GM21786 (cell line): Measurements from ENCODE around the gene CNTNAP4.

Source experiments
- ATAC-seq: cut with Tn5 transposase; IDR thresholded peaks from one replicate; pipeline ENCODE4 v1.9.1; 2021; ENCODE audit not compliant: unreplicated experiment

Gene CNTNAP4

DNA sequence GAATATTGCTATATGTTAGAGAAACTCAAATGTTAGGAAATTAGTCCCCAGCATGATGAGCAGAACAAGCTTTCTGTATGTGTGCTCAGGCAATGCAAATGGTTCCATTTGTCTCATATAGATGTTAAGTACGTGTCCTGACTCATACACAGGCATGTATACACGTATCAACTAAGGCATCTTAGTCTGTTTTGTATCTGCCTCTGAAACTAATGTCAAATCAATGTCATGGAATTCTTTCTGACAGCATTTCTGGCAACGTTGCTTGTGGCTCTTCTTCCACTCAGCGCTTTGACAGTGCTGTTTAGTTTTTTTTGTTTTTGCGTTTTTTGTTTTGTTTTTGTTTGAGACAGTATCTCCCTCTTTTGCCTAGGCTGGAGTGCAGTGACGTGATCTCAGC, 111.9 kb downstream of the CNTNAP4 start:
- no peak for ATAC-seq

- ATAC-seq, result no peak
Measured at GRCh38 chr16:76390476-76390875, 113.3 kb downstream of the CNTNAP4 start.

DNA sequence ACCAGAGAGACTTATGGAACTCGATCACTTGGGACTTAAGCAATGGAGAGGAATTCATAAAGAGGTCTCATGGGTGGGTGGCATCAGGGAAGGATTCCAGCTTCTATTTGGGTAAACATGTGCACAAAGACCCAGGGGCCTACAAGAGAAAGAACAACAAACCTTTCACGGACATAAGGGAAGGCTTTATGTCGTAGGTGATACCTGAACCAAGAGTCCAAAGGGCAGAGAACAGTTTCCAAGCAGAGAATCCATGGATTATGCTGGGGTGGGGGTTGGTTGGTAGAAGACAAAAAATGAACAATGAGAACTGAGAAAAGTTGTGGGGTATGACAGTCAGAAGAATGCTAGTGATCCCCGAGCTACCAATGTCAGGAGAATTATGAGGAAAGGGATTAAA, 119.8 kb downstream of the CNTNAP4 start:
- no peak for ATAC-seq

DNA sequence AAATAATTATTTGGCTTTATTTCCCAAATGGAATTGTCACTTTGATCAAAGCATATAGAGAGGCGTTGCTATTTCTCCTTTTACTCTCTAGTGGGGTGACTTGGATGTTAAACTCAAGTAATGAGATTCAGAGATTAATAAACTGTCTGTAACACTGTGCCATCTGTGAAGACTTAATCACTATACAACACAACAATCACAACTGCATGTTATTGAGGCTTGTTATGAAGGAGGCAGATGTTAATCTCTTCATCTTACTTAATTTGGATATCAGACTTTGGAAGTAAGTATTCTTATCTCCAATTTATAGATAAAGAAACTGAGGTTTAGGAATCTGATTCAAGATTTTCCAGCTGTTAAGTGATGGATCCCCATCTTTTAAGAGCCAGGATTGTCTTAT, 132.5 kb downstream of the CNTNAP4 start:
- ATAC-seq, result no peak

- no peak for ATAC-seq
Measured at GRCh38 chr16:76421571-76421970, 144.4 kb downstream of the CNTNAP4 start.

DNA sequence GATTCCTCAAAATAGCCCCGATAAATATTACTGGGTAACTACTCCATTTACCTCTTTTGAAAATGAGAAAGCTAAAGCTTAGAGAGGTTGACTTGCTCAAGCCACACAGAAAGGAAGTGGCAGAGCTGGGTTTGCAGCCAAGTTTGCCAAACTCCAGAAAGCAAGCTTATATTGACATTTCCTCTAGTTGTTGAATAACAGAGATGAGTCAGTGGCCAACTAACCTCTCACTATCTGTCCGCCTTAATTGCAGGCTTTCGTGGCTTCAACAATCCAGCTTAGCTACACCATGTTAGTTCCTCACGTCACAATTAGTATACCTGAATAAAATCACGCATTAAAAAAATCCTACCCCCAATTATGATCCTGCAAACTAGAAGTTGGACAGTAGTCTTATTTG, 151.7 kb downstream of the CNTNAP4 start:
- no peak for ATAC-seq

- ATAC-seq, result no peak
Measured at GRCh38 chr16:76441391-76441790, 164.2 kb downstream of the CNTNAP4 start.

GRCh38 chr16:76441876-76442275, 164.7 kb downstream of the CNTNAP4 start:
- ATAC-seq, result no peak

DNA sequence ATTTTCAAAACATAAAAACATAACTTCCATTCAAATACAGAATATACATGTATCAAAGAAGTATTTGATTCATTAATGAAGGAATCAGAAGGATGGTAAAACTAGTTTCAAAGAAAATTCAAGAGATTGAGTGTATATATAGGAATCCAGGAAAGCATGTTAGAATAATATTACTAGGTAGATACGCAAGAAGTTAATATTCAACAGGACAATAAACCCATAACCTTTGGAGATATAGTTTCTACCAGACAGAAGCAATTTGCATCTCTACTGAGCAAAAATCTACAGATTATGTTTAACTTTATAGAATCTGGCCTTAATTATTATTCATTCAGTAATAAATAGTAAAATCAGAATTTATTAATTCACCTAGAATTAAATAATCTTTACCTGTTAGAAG, 166.8 kb downstream of the CNTNAP4 start:
- ATAC-seq, result no peak

DNA sequence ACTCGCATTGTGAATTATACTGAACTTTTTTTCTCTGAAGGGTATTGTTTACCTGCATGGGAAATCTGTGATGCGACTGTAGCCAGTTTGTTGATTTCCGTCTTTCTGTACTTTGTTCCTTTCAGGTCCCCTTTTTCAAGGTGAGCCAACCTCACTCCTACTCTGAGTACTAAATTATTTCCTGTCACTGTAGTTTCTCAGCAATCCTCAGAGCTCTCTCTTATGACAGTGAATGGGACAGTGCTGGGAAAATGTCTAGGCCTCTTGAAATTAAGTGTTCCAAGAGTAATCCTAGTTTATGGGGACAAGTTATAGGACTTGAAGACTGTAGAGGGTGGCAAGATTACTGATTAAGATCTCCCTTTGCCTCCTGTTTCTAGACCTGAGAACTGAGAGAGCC, 167.6 kb downstream of the CNTNAP4 start:
- ATAC-seq, result no peak

DNA sequence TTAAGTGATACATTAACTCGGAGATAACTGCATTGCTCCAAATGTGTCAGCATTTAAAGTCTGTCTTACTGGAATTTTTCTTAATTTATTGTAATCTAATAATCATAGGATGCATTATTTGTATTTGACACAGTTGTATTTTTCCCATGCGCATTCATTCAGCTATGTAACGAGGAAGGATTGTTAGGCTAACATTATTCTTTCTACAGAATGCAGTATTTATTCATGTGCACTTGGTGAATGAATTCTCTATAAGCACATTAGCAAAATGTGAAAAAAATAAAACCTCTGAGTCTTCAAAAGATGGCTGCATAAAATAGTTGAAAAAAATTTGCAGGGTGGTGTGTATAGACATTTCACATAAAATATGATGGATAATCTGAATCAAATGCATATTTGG, 168.6 kb downstream of the CNTNAP4 start:
- ATAC-seq, result no peak

- no peak for ATAC-seq
Measured at GRCh38 chr16:76446251-76446650, 169.1 kb downstream of the CNTNAP4 start.

DNA sequence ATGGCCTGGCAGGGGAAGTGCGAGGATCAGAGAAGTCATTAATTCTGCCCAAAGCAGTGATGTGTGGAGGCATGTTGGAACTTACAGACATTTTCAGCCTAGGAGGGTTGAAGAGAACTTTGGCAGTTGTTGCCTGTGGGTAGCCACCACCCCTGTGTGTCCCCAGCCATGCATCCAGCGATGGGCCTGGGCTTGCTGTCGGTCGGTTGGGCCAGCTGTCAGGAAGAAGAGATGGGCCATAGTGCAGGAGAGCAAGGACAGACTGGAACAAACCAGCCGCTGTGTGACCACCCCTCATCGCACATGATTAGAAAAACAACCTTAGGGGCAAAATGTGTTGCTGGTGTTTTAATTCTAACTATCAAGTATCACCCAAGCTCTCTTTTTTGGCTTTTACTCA, 173.7 kb downstream of the CNTNAP4 start:
- ATAC-seq, result no peak

DNA sequence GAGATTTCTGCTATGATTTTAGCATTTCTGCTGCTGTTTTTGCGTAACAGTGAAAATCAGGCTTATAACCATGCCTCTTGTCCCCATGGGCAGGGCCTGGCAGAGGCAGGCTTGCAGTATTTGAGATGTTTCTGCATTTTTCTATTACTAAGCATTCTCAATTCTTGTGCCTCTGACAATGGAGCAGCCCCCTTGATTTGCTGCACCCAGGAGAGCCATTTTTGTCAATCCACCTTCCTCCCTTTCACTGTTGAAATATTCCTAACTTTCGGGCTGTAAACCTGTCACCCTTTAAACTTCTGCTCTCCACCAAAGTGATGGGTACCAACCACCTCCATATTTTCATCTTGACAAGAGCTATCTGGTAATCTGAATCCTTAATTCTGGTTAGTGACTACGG, 178.1 kb downstream of the CNTNAP4 start:
- no peak for ATAC-seq

GRCh38 chr16:76456016-76456415, 178.8 kb downstream of the CNTNAP4 start:
- ATAC-seq, result no peak

DNA sequence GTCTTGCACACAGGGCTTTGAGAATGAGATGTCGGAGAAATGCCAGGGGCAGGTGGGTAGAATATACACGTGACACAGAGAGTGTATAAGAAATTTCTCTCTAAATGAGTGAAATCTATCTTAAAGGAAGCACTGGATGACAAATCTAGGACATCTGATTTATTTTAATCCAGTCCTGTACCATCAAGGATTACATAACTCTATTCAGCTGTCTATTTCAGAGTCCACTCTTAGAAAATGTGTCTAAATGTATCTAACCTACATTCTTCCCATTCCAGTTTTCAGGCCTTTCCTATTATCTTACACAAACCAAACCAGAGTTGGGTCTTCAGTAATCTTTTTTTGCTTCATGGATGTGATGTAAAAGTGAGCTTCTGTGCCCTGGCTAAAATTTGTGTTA, 181.9 kb downstream of the CNTNAP4 start:
- no peak for ATAC-seq

DNA sequence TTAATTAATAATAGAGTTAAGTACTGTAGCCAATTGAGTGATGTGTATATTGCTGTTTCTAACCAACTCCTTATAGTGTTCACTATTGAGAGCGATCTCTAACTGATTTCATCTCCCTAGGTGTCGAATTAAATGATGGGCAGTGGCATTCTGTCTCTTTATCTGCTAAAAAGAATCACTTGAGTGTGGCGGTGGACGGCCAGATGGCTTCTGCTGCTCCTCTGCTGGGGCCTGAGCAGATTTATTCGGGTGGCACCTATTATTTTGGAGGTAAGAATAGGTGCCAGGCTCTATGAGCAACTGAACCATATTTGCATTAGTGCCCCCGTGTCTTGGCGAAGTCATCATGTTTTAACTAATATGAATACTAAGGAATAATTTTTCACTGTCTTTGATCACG, 184.6 kb downstream of the CNTNAP4 start:
- ATAC-seq, result no peak

GRCh38 chr16:76464955-76465620, 187.9 kb downstream of the CNTNAP4 start:
- no peak for ATAC-seq

DNA sequence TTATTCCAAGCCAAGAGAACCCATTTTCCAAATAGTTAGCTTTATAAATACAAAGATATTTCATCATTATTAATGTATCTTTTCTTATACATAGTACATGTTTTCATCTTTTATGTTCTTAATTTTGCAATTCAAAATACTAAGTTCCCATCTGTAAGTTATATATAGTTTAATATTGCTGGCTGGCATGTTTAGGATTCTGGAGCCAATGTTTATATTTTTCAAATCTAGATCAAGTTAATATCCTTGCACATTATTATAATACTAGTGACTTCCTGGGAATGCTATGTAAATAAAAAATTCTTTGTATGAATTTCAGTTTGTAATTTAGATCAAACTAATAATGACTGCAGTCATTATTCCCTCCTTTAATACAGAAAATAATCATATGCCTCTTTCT, 189.7 kb downstream of the CNTNAP4 start:
- no peak for ATAC-seq

- no peak for ATAC-seq
Measured at GRCh38 chr16:76474048-76474447, 196.8 kb downstream of the CNTNAP4 start.

DNA sequence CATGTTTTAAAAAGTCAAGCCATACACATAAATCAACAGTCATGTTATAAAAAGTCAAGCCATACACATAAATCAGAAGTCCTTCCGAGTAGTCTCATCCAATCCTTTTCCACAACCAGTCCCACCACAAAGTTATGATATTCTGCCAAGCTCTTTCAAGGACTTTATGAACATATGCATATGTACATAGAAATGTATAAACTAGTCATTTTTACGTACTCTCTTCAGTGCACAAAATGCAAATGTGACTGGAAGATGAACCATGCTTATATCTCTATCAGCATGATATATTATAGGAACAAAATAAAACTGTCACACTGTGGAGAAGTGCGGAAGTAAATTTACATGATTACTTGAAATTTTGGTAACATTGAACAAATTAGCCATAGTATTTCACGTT, 200.9 kb downstream of the CNTNAP4 start:
- no peak for ATAC-seq

GRCh38 chr16:76483307-76483909, 206.2 kb downstream of the CNTNAP4 start:
- no peak for ATAC-seq

DNA sequence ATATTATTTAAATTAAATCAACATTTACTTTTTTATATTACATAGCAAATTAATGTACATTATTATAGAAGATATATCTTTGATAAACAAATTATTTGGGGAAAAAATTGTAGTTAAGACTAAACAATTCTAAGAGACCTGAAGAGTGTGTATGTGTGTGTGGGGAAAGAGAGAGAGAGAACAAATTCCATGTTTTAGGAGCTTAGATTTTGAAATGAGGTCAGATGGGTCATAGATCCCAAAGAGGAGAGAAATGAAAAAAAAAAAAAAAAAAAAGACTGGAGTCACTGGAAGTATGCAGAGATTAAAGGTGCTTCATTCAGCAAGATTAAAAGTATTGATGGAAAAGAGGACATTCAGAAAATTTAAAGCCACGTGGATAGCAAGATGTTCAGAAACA, 206.8 kb downstream of the CNTNAP4 start:
- no peak for ATAC-seq
